ENCODE results near the gene ULK4.
"Not testable (repeated sequence)": the region's sequence is repeated elsewhere in the genome, so short reads cannot be mapped to it uniquely, and the experiment has no call there.

The ULK4 gene

GRCh38 chr3:41288785-41289184 is 673.1 kb downstream of the ULK4 start:
- no peak for DNase-seq

- no peak for DNase-seq
These were observed 675.6 kb downstream of the ULK4 start for GRCh38 chr3:41286305-41286704.

GRCh38 chr3:41284934-41285333 is 677.0 kb downstream of the ULK4 start:
- DNase-seq: not testable (repeated sequence)

GRCh38 chr3:41277790-41278465 is 684.0 kb downstream of the ULK4 start:
- DNase-seq: no peak

GRCh38 chr3:41276191-41276590 is 685.7 kb downstream of the ULK4 start:
- DNase-seq: no peak

- no peak for DNase-seq
These were observed 686.8 kb downstream of the ULK4 start for GRCh38 chr3:41274944-41275668.

GRCh38 chr3:41272667-41273066 is 689.2 kb downstream of the ULK4 start:
- no peak for DNase-seq

GRCh38 chr3:41267975-41268640 is 693.8 kb downstream of the ULK4 start:
- no peak for DNase-seq

- DNase-seq: no peak
These were observed 696.1 kb downstream of the ULK4 start for GRCh38 chr3:41265823-41266273.

GRCh38 chr3:41265011-41265545 is 696.8 kb downstream of the ULK4 start:
- no peak for DNase-seq

- DNase-seq: no peak
These were observed 701.8 kb downstream of the ULK4 start for GRCh38 chr3:41260063-41260450.

GRCh38 chr3:41259449-41260062 is 702.3 kb downstream of the ULK4 start:
- no peak for DNase-seq

- no peak for DNase-seq
These were observed 703.6 kb downstream of the ULK4 start for GRCh38 chr3:41258239-41258800.

GRCh38 chr3:41251593-41251992 is 710.3 kb downstream of the ULK4 start:
- DNase-seq: no peak

- DNase-seq: no peak
These were observed 711.1 kb downstream of the ULK4 start for GRCh38 chr3:41250825-41251224.

- DNase-seq: no peak
These were observed 712.6 kb downstream of the ULK4 start for GRCh38 chr3:41249318-41249717.

- DNase-seq: no peak
These were observed 713.4 kb downstream of the ULK4 start for GRCh38 chr3:41248525-41248924.

GRCh38 chr3:41247055-41248004 is 714.6 kb downstream of the ULK4 start:
- no peak for DNase-seq

- DNase-seq: no peak
These were observed 717.1 kb downstream of the ULK4 start for GRCh38 chr3:41244620-41245336.

GRCh38 chr3:41243183-41243582 is 718.7 kb downstream of the ULK4 start:
- no peak for DNase-seq
